GM06990 (cell line): ENCODE measurements around the gene ARHGEF12.

Source experiments
- DNase-seq: peaks from one replicate; pipeline ENCODE4 v3.0.0-alpha.2; 2011; ENCODE audit not compliant: insufficient read length; ENCODE audit errors: extremely low read depth
- H3K27me3 ChIP-seq: replicated peaks from 2 replicates; pipeline ENCODE4 v1.6.0; 2011; ENCODE audit warnings: low read length; ENCODE audit not compliant: control insufficient read depth, insufficient read depth
- H3K36me3 ChIP-seq: 2 replicates; pipeline ENCODE4 v1.5.1; 2011; ENCODE audit warnings: low read length; ENCODE audit not compliant: control insufficient read depth, insufficient read depth
- H3K4me3 ChIP-seq: replicated peaks from 2 replicates; pipeline ENCODE4 v1.5.1; 2011; ENCODE audit warnings: low read depth, mild to moderate bottlenecking, control low read depth, low read length
- TF ChIP-seq, protein P1 (sequence below): IDR thresholded peaks from 2 replicates; pipeline ENCODE4 v1.5.1; 2011; ENCODE audit warnings: low read length, control low read depth, mild to moderate bottlenecking, inconsistent platforms; ENCODE audit not compliant: insufficient read depth, poor library complexity, severe bottlenecking

ARHGEF12 gene

DNA sequence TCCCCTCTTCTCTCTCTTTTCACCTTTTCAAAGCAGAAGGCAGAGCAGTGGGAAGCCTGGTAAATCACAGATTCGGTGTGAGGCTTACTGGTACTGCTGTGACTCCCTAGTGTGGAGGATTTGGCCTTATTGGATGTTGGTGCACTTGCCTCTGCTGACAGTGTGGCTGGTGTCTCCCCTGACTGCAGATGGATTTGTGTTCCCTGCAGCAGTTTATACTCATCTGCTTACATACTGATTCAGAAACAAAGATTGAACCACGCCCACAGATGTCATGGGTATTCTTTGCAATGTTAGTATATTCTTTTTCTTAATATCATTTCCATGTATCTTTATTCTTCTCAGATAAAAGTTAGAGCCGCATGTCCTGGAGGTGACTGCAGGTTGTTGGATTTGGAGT, 148.5 kb downstream of the ARHGEF12 start:
- Histone ChIP-seq H3K36me3 (peaks cover 3% of the 10 kb centered on the region), H3K27me3 (no peaks in the 10 kb centered on the region), H3K4me3 (no peak overlapping the region)
- TF ChIP-seq, protein P1, sequence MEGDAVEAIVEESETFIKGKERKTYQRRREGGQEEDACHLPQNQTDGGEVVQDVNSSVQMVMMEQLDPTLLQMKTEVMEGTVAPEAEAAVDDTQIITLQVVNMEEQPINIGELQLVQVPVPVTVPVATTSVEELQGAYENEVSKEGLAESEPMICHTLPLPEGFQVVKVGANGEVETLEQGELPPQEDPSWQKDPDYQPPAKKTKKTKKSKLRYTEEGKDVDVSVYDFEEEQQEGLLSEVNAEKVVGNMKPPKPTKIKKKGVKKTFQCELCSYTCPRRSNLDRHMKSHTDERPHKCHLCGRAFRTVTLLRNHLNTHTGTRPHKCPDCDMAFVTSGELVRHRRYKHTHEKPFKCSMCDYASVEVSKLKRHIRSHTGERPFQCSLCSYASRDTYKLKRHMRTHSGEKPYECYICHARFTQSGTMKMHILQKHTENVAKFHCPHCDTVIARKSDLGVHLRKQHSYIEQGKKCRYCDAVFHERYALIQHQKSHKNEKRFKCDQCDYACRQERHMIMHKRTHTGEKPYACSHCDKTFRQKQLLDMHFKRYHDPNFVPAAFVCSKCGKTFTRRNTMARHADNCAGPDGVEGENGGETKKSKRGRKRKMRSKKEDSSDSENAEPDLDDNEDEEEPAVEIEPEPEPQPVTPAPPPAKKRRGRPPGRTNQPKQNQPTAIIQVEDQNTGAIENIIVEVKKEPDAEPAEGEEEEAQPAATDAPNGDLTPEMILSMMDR = no peak
- DNase-seq = no peak

DNA sequence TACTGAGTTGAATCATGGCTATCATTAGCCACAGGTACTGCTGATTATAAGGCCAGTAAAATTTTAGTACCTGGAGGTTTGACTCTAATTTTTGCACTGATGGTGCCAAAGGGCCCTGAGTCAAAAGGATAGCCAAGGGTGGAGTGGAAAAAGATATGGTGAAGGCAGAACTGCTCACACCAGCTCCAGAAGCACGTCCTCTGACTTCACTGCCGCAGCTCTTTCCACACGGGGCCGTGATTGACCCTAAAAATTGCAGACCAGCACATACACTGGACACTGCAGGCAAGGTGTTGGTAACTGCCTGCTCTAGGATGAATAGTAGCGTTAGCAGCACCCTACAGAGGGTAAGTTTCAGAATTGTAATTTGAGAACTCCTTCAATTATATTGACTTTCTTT, 149.9 kb downstream of the ARHGEF12 start:
- Histone ChIP-seq H3K4me3 (no peak overlapping the region), H3K27me3 (no peaks in the 10 kb centered on the region), H3K36me3 (peaks cover 3% of the 10 kb centered on the region)
- DNase-seq = no peak
- TF ChIP-seq, protein P1 = no peak

DNA sequence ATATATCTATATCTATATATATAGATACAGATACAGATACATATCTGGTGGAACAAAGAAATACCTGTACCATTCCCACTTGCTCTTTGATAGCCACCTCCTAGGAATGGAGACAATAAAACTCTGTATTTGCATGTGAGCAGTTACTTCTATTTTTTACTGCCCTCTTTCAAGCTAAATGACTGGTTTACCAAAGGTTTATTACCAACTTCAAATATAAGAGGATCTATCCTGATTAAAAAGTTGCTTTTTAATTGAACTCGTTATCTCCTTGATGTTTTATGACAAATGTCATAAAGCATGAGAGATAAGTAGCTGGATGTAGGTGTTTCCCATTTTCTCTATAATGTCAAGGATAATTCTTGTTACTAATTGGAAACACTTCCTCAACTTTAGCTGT, 153.6 kb downstream of the ARHGEF12 start:
- no peak for DNase-seq
- Histone ChIP-seq H3K27me3 (no peaks in the 10 kb centered on the region), H3K36me3 (peaks cover 1% of the 10 kb centered on the region), H3K4me3 (no peak overlapping the region)
- TF ChIP-seq, protein P1 = no peak

DNA sequence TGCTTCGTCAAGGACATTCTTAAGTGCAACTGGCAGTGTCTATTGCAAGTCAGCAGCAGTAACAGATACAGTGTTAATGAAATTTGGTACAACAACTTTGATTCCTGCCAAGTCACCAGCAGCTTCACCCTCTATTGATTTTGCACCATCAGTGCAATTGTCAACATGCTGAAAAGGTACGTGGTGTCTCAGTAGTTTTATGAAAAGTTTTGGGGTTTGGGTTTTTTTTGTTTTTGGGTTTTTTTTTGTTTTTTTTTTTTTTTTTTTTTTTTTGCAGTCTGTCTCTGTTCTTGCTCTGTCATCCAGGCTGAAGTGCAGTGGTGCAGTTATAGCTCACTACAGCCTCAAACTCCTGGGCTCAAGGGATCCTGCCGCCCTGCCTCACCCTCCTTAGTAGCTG, 156.3 kb downstream of the ARHGEF12 start:
- no peaks in the 10 kb centered on the region for H3K27me3 ChIP-seq
- no peak for DNase-seq
- no peak overlapping the region for H3K4me3 ChIP-seq
- H3K36me3 ChIP-seq = no peaks in the 10 kb centered on the region
- TF ChIP-seq, protein P1 = no peak

DNA sequence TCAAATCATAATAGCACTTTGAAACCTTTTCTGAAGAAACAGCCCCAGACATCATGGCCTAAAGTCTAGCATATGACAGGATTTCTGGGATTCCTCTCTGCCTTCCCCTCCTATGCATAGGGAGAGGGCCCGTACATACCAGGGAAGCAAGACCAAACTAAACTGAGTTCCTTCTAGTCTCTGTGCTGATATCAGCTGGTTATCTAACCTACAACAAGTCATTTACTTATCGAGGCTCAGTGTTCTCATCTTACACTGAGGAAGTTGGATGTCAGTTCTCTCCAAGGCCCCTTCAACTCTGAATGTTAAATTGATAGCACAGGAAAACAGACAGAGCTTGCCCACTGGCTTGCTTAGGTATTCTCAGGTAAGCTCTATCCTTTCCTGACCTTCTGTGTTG, 158.4 kb downstream of the ARHGEF12 start:
- no peak for DNase-seq
- Histone ChIP-seq H3K36me3 (no peaks in the 10 kb centered on the region), H3K4me3 (no peak overlapping the region), H3K27me3 (no peaks in the 10 kb centered on the region)
- TF ChIP-seq, protein P1 = no peak

DNA sequence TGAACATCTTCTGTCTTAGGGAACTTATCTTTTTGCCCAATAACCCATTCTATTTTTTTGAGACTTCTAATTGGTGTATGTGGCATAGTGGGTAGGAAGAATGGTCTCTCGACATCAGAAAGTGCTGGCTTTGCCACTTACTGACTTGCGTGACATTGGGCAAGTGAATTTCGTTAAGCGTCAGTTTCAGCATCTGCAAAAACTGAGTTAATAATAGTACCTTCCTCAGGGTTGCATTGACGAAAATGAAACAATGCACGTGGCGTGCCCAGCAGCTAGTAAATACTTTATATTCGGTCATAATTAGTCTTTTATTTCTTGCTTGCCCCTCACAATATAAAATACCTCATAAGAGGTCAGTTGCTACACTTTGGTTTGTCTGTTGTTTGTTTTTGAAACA, 162.9 kb downstream of the ARHGEF12 start:
- TF ChIP-seq, protein P1 = no peak
- H3K4me3 ChIP-seq = no peak overlapping the region
- DNase-seq = no peak
- no peaks in the 10 kb centered on the region for H3K36me3 ChIP-seq
- H3K27me3 ChIP-seq = no peaks in the 10 kb centered on the region
